ENCODE measurements around the gene MUC5AC. TPM values are rescaled to one million over a fixed set of nuclear protein-coding genes. Genes with fewer than 3 reads are reported as not detected.

Gene MUC5AC
- total and polyA plus RNA-seq, 4 donors, result not detected

- H3K27ac ChIP-seq (ENCODE audit: low read depth in 1 of 2, low read length in 2 of 2), result no peak overlapping the region
- H3K4me1 ChIP-seq (ENCODE audit: control insufficient read depth in 4 of 4, insufficient read depth in 4 of 4, low read length in 3 of 4), result peaks cover 0 to 6% (median 1%) of the 10 kb centered on the region in 4 donors
- H3K27me3 ChIP-seq (ENCODE audit: control insufficient read depth in 4 of 4, insufficient read depth in 4 of 4, low read length in 3 of 4), result no peaks in the 10 kb centered on the region
- TF ChIP-seq RXRA (IDR thresholded peaks at IDR 0.05) (no peak), CTCF (IDR thresholded peaks at IDR 0.05; ENCODE audit: low read depth, low read length, missing input control) (no peak), REST (IDR thresholded peaks at IDR 0.05) (no peak), NR2F2 (IDR thresholded peaks at IDR 0.05) (no peak), FOXA1 (IDR thresholded peaks at IDR 0.05) (no peak), SP1 (IDR thresholded peaks at IDR 0.05) (no peak), HNF4G (IDR thresholded peaks at IDR 0.05) (no peak), TAF1 (conservative IDR thresholded peaks at IDR 0.05) (no peak), MAX (IDR thresholded peaks at IDR 0.05) (no peak), ZBTB33 (IDR thresholded peaks at IDR 0.05) (no peak), RAD21 (IDR thresholded peaks at IDR 0.05) (no peak), ATF3 (IDR thresholded peaks at IDR 0.05) (no peak), HNF4A (conservative IDR thresholded peaks at IDR 0.05) (no peak), JUND (IDR thresholded peaks at IDR 0.05) (no peak), FOXA2 (IDR thresholded peaks at IDR 0.05) (no peak), YY1 (IDR thresholded peaks at IDR 0.05) (no peak), EGR1 (IDR thresholded peaks at IDR 0.05; ENCODE audit: low read depth in 2 of 2) (no peak), GABPA (IDR thresholded peaks at IDR 0.05 in 1 of 2, conservative IDR thresholded peaks at IDR 0.05 in 1 of 2) (no peak)
- no peak overlapping the region for H3K4me3 ChIP-seq (ENCODE audit: low read depth in 1 of 3, low read length in 3 of 3)
- peaks cover 0 to 1% (median 0%) of the 10 kb centered on the region in 4 donors for H3K36me3 ChIP-seq (ENCODE audit: control insufficient read depth in 4 of 4, insufficient read depth in 3 of 4, low read depth in 1 of 4, low read length in 3 of 4)
- H3K9ac ChIP-seq (ENCODE audit: low read depth in 1 of 2, low read length in 2 of 2), result no peak overlapping the region
- no peak for DNase-seq (ENCODE audit: low spot score)
- no peaks in the 10 kb centered on the region for H3K9me3 ChIP-seq (ENCODE audit: control insufficient read depth in 4 of 4, low read length in 3 of 4)
- WGBS, result 85% methylated on average over 4 of the region's 4 CpGs
Observed at GRCh38 chr11:1157341-1157644, 460 bp upstream of the MUC5AC start.
